CD14-positive monocyte (primary cell): Measurements from ENCODE around the gene CPLANE1. TPM values are rescaled to one million over a fixed set of nuclear protein-coding genes. Genes with fewer than 3 reads are reported as not detected.

Source experiments
- DNase-seq, 3 donors: peaks; one replicate each; pipeline ENCODE4 v3.0.0-alpha.2; 2011 to 2022
- H2AFZ ChIP-seq: 2 replicates; pipeline ENCODE4 v1.6.0; 2012; ENCODE audit warnings: mild to moderate bottlenecking, low read depth, low read length, inconsistent platforms; ENCODE audit not compliant: insufficient read depth, poor library complexity, severe bottlenecking
- H3K27ac ChIP-seq, 2 donors: 1 replicate in 1 of 2; 2 replicates in 1 of 2; pipeline ENCODE4 v1.5.1; 2012 to 2013; ENCODE audit warnings: low read length in 2 of 2, control low read depth in 1 of 2, inconsistent platforms in 1 of 2, low read depth in 1 of 2, mild to moderate bottlenecking in 1 of 2
- H3K27me3 ChIP-seq, 2 donors: one replicate each; pipeline versions ENCODE4 v1.6.0 to v1.6.1; 2011 to 2013; ENCODE audit warnings: low read length in 2 of 2; ENCODE audit not compliant: control insufficient read depth in 2 of 2, insufficient read depth in 2 of 2
- H3K36me3 ChIP-seq, 2 donors: replicated peaks in 1 of 2; 1 replicate in 1 of 2; 2 replicates in 1 of 2; pipeline versions ENCODE4 v1.5.1 to v1.6.1; 2012 to 2013; ENCODE audit warnings: low read length in 2 of 2, control low read depth in 1 of 2, inconsistent platforms in 1 of 2, mild to moderate bottlenecking in 1 of 2; ENCODE audit not compliant: insufficient read depth in 2 of 2, control insufficient read depth in 1 of 2
- H3K4me1 ChIP-seq, 2 donors: 1 replicate in 1 of 2; 2 replicates in 1 of 2; pipeline versions ENCODE4 v1.5.1 to v1.6.1; 2012 to 2013; ENCODE audit warnings: low read length in 2 of 2, control low read depth in 1 of 2, inconsistent platforms in 1 of 2, mild to moderate bottlenecking in 1 of 2, moderate library complexity in 1 of 2; ENCODE audit not compliant: insufficient read depth in 2 of 2, control insufficient read depth in 1 of 2
- H3K4me2 ChIP-seq: replicated peaks from 2 replicates; pipeline ENCODE3; 2012; ENCODE audit warnings: low read length, moderate library complexity, mild to moderate bottlenecking; ENCODE audit not compliant: poor library complexity, severe bottlenecking; ENCODE audit errors: extremely low read depth
- H3K4me3 ChIP-seq, 3 experiments: fragments of 200-600 bp in 1 of 3; sonication (generic) in 1 of 3; replicated peaks in 1 of 3; 1 replicate in 2 of 3; 2 replicates in 1 of 3; pipeline ENCODE4 v1.5.1; 2011 to 2013; ENCODE audit warnings: low read length in 3 of 3, mild to moderate bottlenecking in 3 of 3, control low read depth in 2 of 3, low read depth in 2 of 3, inconsistent platforms in 1 of 3, moderate library complexity in 1 of 3
- H3K79me2 ChIP-seq: 2 replicates; pipeline ENCODE4 v1.6.0; 2012; ENCODE audit warnings: mild to moderate bottlenecking, control low read depth, inconsistent platforms, low read length, moderate library complexity; ENCODE audit not compliant: insufficient read depth
- H3K9ac ChIP-seq: 2 replicates; pipeline ENCODE4 v1.6.0; 2017; ENCODE audit warnings: low read length, mild to moderate bottlenecking; ENCODE audit not compliant: insufficient read depth, poor library complexity, severe bottlenecking
- H3K9me3 ChIP-seq, 2 donors: replicated peaks in 1 of 2; 1 replicate in 1 of 2; 2 replicates in 1 of 2; pipeline versions ENCODE4 v1.5.1 to v1.6.1; 2012 to 2013; ENCODE audit warnings: low read length in 2 of 2, control low read depth in 1 of 2; ENCODE audit not compliant: control insufficient read depth in 1 of 2, insufficient read depth in 1 of 2
- H4K20me1 ChIP-seq: 2 replicates; pipeline ENCODE4 v1.6.0; 2012; ENCODE audit warnings: mild to moderate bottlenecking, low read length, control low read depth, moderate library complexity; ENCODE audit not compliant: insufficient read depth
- H3K27ac Mint-ChIP-seq, 7 donors: one replicate each; pipeline ENCODE4 v1.8.0; 2020; ENCODE audit warnings: mild to moderate bottlenecking in 7 of 7, mixed read lengths in 7 of 7, moderate library complexity in 6 of 7, inconsistent platforms in 2 of 7
- H3K27me3 Mint-ChIP-seq, 3 donors: one replicate each; pipeline ENCODE4 v1.8.0; 2021 to 2022; ENCODE audit warnings: low read depth in 3 of 3, mild to moderate bottlenecking in 3 of 3, mixed read lengths in 3 of 3, moderate library complexity in 3 of 3, inconsistent platforms in 1 of 3
- H3K36me3 Mint-ChIP-seq, 2 donors: one replicate each; pipeline ENCODE4 v1.8.0; 2020; ENCODE audit warnings: mixed read lengths in 2 of 2, inconsistent platforms in 1 of 2, mild to moderate bottlenecking in 1 of 2
- H3K4me1 Mint-ChIP-seq: one replicate; pipeline ENCODE4 v1.8.0; 2020; ENCODE audit warnings: mild to moderate bottlenecking, mixed read lengths
- H3K4me3 Mint-ChIP-seq, 2 donors: one replicate each; pipeline ENCODE4 v1.8.0; 2020; ENCODE audit warnings: mild to moderate bottlenecking in 2 of 2, mixed read lengths in 2 of 2, moderate library complexity in 1 of 2
- H3K9me3 Mint-ChIP-seq, 7 donors: one replicate each; pipeline ENCODE4 v1.8.0; 2020 to 2022; ENCODE audit warnings: mixed read lengths in 7 of 7, mild to moderate bottlenecking in 6 of 7, moderate library complexity in 6 of 7, inconsistent platforms in 2 of 7
- WGBS: methylation state at CpG from one replicate; pipeline ENCODE4 v1.1.5; 2013; ENCODE audit warnings: missing lambda C conversion rate; ENCODE audit not compliant: insufficient coverage; 5-methylcytosine and 5-hydroxymethylcytosine counted together
- intact Hi-C, 2 donors: fragments of 100-400 bp; cut with micrococcal nuclease; formaldehyde crosslinking; loops; one replicate each; pipeline versions ENCODE4 v1.15.0 to v1.15.1; 2023
- polyA plus RNA-seq, 3 donors: library from polyadenylated mRNA; depleted of rRNA in 1 of 3; unstranded in 2 of 3; stranded (reverse) in 1 of 3; fragments of 300-500 nt in 2 of 3; fragments of >200 nt in 1 of 3; fragmentation: Illumina TruSeq in 2 of 3; gene quantifications; 1 replicate in 2 of 3; 2 replicates in 1 of 3; pipeline ENCODE4 v1.2.3, GENCODE V29; 2012 to 2021
- TF ChIP-seq, protein P1 (sequence below): fragments of 200-600 bp; IDR thresholded peaks from one replicate; pipeline ENCODE4 v1.8.0; 2022; ENCODE audit warnings: antibody characterized with exemption, mild to moderate bottlenecking

The CPLANE1 gene
- polyA plus RNA-seq, 3 donors = 0.25 to 1.6 (median 0.88) TPM

DNA sequence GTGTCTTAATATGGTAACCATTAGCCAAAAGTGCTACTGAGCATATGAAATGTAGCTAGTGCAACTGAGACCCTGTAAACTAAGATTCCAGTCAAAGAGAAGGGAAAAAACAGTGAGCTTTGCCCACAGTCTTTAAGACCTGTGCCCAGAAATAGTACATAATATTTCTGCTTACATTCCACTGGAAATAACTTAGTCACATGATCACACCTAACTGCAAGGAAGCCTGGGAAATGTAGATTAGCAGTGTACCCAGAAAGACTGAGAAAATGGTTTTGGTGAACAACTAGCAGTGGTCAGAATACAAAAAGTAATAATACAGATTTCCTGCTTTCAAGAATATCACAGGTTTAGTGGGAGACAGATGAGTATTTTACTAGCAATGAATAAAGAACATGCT is 2.5 kb upstream of the CPLANE1 start:
- intact Hi-C loops = no loop called here
- Mint-ChIP-seq H3K36me3 (peaks cover 0 to 3% of the 10 kb centered on the region in 2 donors), H3K9me3 (peaks cover 10 to 22% (median 15%) of the 10 kb centered on the region in 7 donors), H3K4me3 (no peak overlapping the region), H3K27ac (no peak overlapping the region), H3K27me3 (peaks cover 2 to 9% (median 4%) of the 10 kb centered on the region in 3 donors), H3K4me1 (peaks cover 18% of the 10 kb centered on the region)
- Histone ChIP-seq H2AFZ (no peak overlapping the region), H3K9ac (no peak overlapping the region), H3K4me2 (no peak overlapping the region), H3K9me3 (peaks cover 0 to 6% of the 10 kb centered on the region in 2 donors), H3K4me3 (no peak overlapping the region), H3K27ac (no peak overlapping the region), H3K36me3 (no peaks in the 10 kb centered on the region), H4K20me1 (no peaks in the 10 kb centered on the region), H3K4me1 (peaks cover 7 to 12% of the 10 kb centered on the region in 2 donors), H3K79me2 (no peaks in the 10 kb centered on the region), H3K27me3 (no peaks in the 10 kb centered on the region)
- TF ChIP-seq, protein P1, sequence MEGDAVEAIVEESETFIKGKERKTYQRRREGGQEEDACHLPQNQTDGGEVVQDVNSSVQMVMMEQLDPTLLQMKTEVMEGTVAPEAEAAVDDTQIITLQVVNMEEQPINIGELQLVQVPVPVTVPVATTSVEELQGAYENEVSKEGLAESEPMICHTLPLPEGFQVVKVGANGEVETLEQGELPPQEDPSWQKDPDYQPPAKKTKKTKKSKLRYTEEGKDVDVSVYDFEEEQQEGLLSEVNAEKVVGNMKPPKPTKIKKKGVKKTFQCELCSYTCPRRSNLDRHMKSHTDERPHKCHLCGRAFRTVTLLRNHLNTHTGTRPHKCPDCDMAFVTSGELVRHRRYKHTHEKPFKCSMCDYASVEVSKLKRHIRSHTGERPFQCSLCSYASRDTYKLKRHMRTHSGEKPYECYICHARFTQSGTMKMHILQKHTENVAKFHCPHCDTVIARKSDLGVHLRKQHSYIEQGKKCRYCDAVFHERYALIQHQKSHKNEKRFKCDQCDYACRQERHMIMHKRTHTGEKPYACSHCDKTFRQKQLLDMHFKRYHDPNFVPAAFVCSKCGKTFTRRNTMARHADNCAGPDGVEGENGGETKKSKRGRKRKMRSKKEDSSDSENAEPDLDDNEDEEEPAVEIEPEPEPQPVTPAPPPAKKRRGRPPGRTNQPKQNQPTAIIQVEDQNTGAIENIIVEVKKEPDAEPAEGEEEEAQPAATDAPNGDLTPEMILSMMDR = no peak
- DNase-seq = no peak

- TF ChIP-seq, protein P1 = no peak
- Mint-ChIP-seq H3K4me1 (peaks cover 18% of the 10 kb centered on the region), H3K27ac (peak overlapping the region in 5 of 7 donors; percentile 7 to 79 (median 26)), H3K4me3 (peak overlapping the region; percentile 90 to 96), H3K9me3 (peaks cover 8 to 14% (median 11%) of the 10 kb centered on the region in 7 donors), H3K27me3 (peaks cover 2 to 9% (median 4%) of the 10 kb centered on the region in 3 donors), H3K36me3 (peaks cover 0 to 3% of the 10 kb centered on the region in 2 donors)
- no peak for DNase-seq
- H3K27me3 ChIP-seq = no peaks in the 10 kb centered on the region
- H3K79me2 ChIP-seq = no peaks in the 10 kb centered on the region
- H2AFZ ChIP-seq = peak overlapping the region; percentile 88
- H3K4me2 ChIP-seq = peak overlapping the region; percentile 82
- no peaks in the 10 kb centered on the region for H3K36me3 ChIP-seq
- H3K4me1 ChIP-seq = peaks cover 7 to 12% of the 10 kb centered on the region in 2 donors
- intact Hi-C loops = no loop called here
- no peaks in the 10 kb centered on the region for H4K20me1 ChIP-seq
- WGBS = 75% methylated on average over 7 of the region's 10 CpGs
- H3K4me3 ChIP-seq = peak overlapping the region; percentile 76 to 85 (median 81)
- peaks cover 0 to 6% of the 10 kb centered on the region in 2 donors for H3K9me3 ChIP-seq
- peak overlapping the region; percentile 84 for H3K9ac ChIP-seq
- H3K27ac ChIP-seq = peak overlapping the region in 1 of 2 donors; percentile 59
These were observed 614 bp upstream of the CPLANE1 start for GRCh38 chr5:37249815-37250164.
